HL-60 (cell line): ENCODE measurements around the gene SENP7.

Experiments
- DNase-seq, 2 experiments: peaks; one replicate each; pipeline ENCODE4 v3.0.0-alpha.2; 2010 to 2020; ENCODE audit warnings: low read depth in 1 of 2, low spot score in 1 of 2
- H3K27ac ChIP-seq: fragments of 250-450 bp; sonication (Bioruptor Pico); replicated peaks from 2 replicates; pipeline ENCODE4 v1.5.1; 2020; ENCODE audit warnings: mild to moderate bottlenecking, moderate library complexity
- H3K27me3 ChIP-seq: fragments of 250-450 bp; sonication (Bioruptor Pico); 2 replicates; pipeline ENCODE4 v1.5.1; 2021; ENCODE audit warnings: mild to moderate bottlenecking, moderate library complexity; ENCODE audit not compliant: insufficient read depth, poor library complexity, severe bottlenecking
- H3K4me3 ChIP-seq: replicated peaks from 2 replicates; pipeline ENCODE4 v1.5.1; 2011; ENCODE audit warnings: mild to moderate bottlenecking, control low read depth, low read length; ENCODE audit not compliant: insufficient read depth
- CTCF ChIP-seq: IDR thresholded peaks from one replicate; pipeline ENCODE4 v1.5.1; 2011; ENCODE audit warnings: low read length, control low read depth, inconsistent platforms; ENCODE audit not compliant: insufficient read depth
- GABPA ChIP-seq: IDR thresholded peaks from 2 replicates; pipeline ENCODE4 v1.6.1; 2012; ENCODE audit warnings: low read depth
- POLR2AphosphoS5 ChIP-seq: IDR thresholded peaks from 2 replicates; pipeline ENCODE4 v1.6.1; 2012; ENCODE audit warnings: low read depth
- REST ChIP-seq: IDR thresholded peaks from 2 replicates; pipeline ENCODE4 v1.6.1; 2012; ENCODE audit warnings: low read depth; ENCODE audit not compliant: insufficient replicate concordance
- SPI1 ChIP-seq: IDR thresholded peaks from 2 replicates; pipeline ENCODE4 v1.6.1; 2012; ENCODE audit warnings: low read depth, mild to moderate bottlenecking, borderline replicate concordance

The SENP7 gene

GRCh38 chr3:101549473-101549872, 36.5 kb upstream of the SENP7 start:
- Histone ChIP-seq H3K27me3 (no peaks in the 10 kb centered on the region), H3K4me3 (no peak overlapping the region), H3K27ac (no peak overlapping the region)
- DNase-seq = no peak
- TF ChIP-seq SPI1 = no peak
- TF ChIP-seq CTCF = no peak
- TF ChIP-seq GABPA = no peak
- TF ChIP-seq REST = no peak
- no peak for TF ChIP-seq POLR2AphosphoS5

- no peak for DNase-seq
- TF ChIP-seq CTCF (no peak), POLR2AphosphoS5 (no peak), GABPA (no peak), REST (no peak), SPI1 (no peak)
- Histone ChIP-seq H3K4me3 (no peak overlapping the region), H3K27me3 (no peaks in the 10 kb centered on the region), H3K27ac (no peak overlapping the region)
Observed at GRCh38 chr3:101548527-101549105, 35.6 kb upstream of the SENP7 start.

- Histone ChIP-seq H3K27ac (no peak overlapping the region), H3K27me3 (no peaks in the 10 kb centered on the region), H3K4me3 (no peak overlapping the region)
- TF ChIP-seq GABPA = no peak
- TF ChIP-seq POLR2AphosphoS5 = no peak
- no peak for DNase-seq
Observed at GRCh38 chr3:101544161-101544850, 31.3 kb upstream of the SENP7 start.

GRCh38 chr3:101542957-101543356, 29.9 kb upstream of the SENP7 start:
- H3K27me3 ChIP-seq = no peaks in the 10 kb centered on the region
- DNase-seq = no peak

More at GRCh38 chr3:101542957-101543356, 29.9 kb upstream of the SENP7 start:
- Histone ChIP-seq H3K4me3 (no peak overlapping the region), H3K27ac (no peak overlapping the region)
- TF ChIP-seq GABPA (no peak), POLR2AphosphoS5 (no peak), CTCF (no peak), SPI1 (no peak), REST (no peak)
